ENCODE results near the gene KIF3C. TPM values are rescaled to one million over a fixed set of nuclear protein-coding genes. Genes with fewer than 3 reads are reported as not detected.

Gene KIF3C
- total RNA-seq, 1 experiment from 2014 or later = 55.7 TPM

GRCh38 chr2:25891672-25892071 is 90.6 kb downstream of the KIF3C start:
- Histone ChIP-seq H3K36me3 (ENCODE audit: control insufficient read depth, insufficient read depth, low read length) (no peaks in the 10 kb centered on the region), H3K4me3 (ENCODE audit: low read depth in 2 of 2, low read length in 2 of 2) (no peak overlapping the region), H3K4me1 (ENCODE audit: control insufficient read depth, insufficient read depth, low read length) (no peaks in the 10 kb centered on the region), H3K27me3 (ENCODE audit: control insufficient read depth, insufficient read depth, low read length) (no peaks in the 10 kb centered on the region), H3K27ac (ENCODE audit: low read length) (no peak overlapping the region), H3K9me3 (ENCODE audit: control insufficient read depth, insufficient read depth, low read depth, low read length) (no peaks in the 10 kb centered on the region)
- no TSS peak for BruUV-seq (replicated peaks)
- DNase-seq (ENCODE audit: low read depth, low spot score) (no peak), ATAC-seq (no peak)
- CTCF ChIA-PET = no interaction called here
- POLR2A ChIA-PET = interaction anchor here (0.5 kb wide), 1 partner anchor 712 kb away, joined by 5 read pairs; no protein-coding TSS in a partner anchor
- TF ChIP-seq REST (IDR thresholded peaks at IDR 0.05; ENCODE audit: insufficient read depth in 1 of 2, low read depth in 2 of 2, low read length in 1 of 2) (no peak), SIN3A (IDR thresholded peaks at IDR 0.05; ENCODE audit: borderline replicate concordance, insufficient read depth, low read depth, low read length) (no peak), CTCF (IDR thresholded peaks at IDR 0.05) (no peak), TCF7L2 (IDR thresholded peaks at IDR 0.05; ENCODE audit: low read depth, low read length) (no peak), POLR2AphosphoS5 (IDR thresholded peaks at IDR 0.05; ENCODE audit: low read depth, low read length) (no peak)
- in situ Hi-C loops (cut with HindIII; ENCODE audit: low pct_unique_long_range_greater_than_20kb, low sequenced_read_pairs) (no loop called here), intact Hi-C loops (cut with micrococcal nuclease; ENCODE audit: unreplicated experiment) (no loop called here)

- CTCF ChIA-PET = no interaction called here
- TF ChIP-seq REST (IDR thresholded peaks at IDR 0.05; ENCODE audit: insufficient read depth in 1 of 2, low read depth in 2 of 2, low read length in 1 of 2) = no peak
- TF ChIP-seq TCF7L2 (IDR thresholded peaks at IDR 0.05; ENCODE audit: low read depth, low read length) = no peak
- no peak for TF ChIP-seq POLR2AphosphoS5 (IDR thresholded peaks at IDR 0.05; ENCODE audit: low read depth, low read length)
- TF ChIP-seq SIN3A (IDR thresholded peaks at IDR 0.05; ENCODE audit: borderline replicate concordance, insufficient read depth, low read depth, low read length) = no peak
- no peak for TF ChIP-seq CTCF (IDR thresholded peaks at IDR 0.05)
- Histone ChIP-seq H3K27me3 (ENCODE audit: control insufficient read depth, insufficient read depth, low read length) (no peaks in the 10 kb centered on the region), H3K9me3 (ENCODE audit: control insufficient read depth, insufficient read depth, low read depth, low read length) (no peaks in the 10 kb centered on the region), H3K4me1 (ENCODE audit: control insufficient read depth, insufficient read depth, low read length) (no peaks in the 10 kb centered on the region; the same call in 1 of the 2 replicates), H3K36me3 (ENCODE audit: control insufficient read depth, insufficient read depth, low read length) (no peaks in the 10 kb centered on the region), H3K27ac (ENCODE audit: low read length) (no peak overlapping the region), H3K4me3 (ENCODE audit: low read depth in 2 of 2, low read length in 2 of 2) (no peak overlapping the region)
- intact Hi-C loops (cut with micrococcal nuclease; ENCODE audit: unreplicated experiment) (no loop called here), in situ Hi-C loops (cut with HindIII; ENCODE audit: low pct_unique_long_range_greater_than_20kb, low sequenced_read_pairs) (no loop called here)
- POLR2A ChIA-PET = no interaction called here
- ATAC-seq = no peak
- no TSS peak for BruUV-seq (replicated peaks)
- DNase-seq (ENCODE audit: low read depth, low spot score) = no peak
Observed at GRCh38 chr2:25887624-25888242, 94.6 kb downstream of the KIF3C start.

Measured in Panc1 (cell line).